OCI-LY3 (cell line): ENCODE results near the gene FER1L5.

ENCODE experiments used
- EZH2phosphoT487 ChIP-seq: fragments of 200-600 bp; shearing (Covaris generic); IDR thresholded peaks from 2 replicates; pipeline ENCODE4 v1.6.1; 2018; ENCODE audit warnings: antibody characterized with exemption, mixed run types, low read depth
- TF ChIP-seq, protein P1 (sequence below): fragments of 200-600, 300-600 bp; sonication (generic); IDR thresholded peaks from 2 replicates; pipeline ENCODE4 v1.5.1; 2014; ENCODE audit warnings: antibody characterized with exemption, low read length, low read depth

DNA sequence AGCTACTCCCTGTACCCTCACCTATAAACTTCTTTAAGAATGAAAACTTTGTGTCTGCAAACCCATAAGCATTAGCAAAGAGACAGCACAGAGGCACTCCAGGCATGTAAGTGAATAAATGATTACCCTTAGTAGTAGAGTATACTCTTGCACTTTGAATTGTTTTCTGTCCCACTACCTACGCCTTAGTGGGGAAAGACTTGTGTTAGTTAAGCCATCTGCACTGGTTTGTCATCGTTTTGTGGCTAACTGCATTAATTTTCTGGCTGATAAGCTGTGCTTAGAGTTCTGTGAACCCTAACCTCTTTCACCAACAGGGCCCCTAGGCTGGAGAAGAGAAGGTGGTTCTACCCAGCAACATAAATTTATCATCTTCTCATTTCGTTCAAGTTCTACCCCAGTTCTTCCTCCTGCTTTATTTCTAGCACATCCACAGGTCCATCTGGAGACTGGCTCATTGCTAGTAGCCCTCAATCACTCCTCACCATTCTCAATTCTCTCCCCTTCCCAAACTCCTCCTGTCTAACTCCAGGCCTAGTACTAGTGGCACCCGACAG lies 96.6 kb downstream of the FER1L5 start:
- TF ChIP-seq, protein P1, sequence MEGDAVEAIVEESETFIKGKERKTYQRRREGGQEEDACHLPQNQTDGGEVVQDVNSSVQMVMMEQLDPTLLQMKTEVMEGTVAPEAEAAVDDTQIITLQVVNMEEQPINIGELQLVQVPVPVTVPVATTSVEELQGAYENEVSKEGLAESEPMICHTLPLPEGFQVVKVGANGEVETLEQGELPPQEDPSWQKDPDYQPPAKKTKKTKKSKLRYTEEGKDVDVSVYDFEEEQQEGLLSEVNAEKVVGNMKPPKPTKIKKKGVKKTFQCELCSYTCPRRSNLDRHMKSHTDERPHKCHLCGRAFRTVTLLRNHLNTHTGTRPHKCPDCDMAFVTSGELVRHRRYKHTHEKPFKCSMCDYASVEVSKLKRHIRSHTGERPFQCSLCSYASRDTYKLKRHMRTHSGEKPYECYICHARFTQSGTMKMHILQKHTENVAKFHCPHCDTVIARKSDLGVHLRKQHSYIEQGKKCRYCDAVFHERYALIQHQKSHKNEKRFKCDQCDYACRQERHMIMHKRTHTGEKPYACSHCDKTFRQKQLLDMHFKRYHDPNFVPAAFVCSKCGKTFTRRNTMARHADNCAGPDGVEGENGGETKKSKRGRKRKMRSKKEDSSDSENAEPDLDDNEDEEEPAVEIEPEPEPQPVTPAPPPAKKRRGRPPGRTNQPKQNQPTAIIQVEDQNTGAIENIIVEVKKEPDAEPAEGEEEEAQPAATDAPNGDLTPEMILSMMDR = no peak
- TF ChIP-seq EZH2phosphoT487 = no peak
